GM12892 (cell line): ENCODE results near the gene ATCAY.
"Not testable (repeated sequence)": the region's sequence is repeated elsewhere in the genome, so short reads cannot be mapped to it uniquely, and the experiment has no call there.

Experiments
- POLR2A ChIP-seq: IDR thresholded peaks from 2 replicates; pipeline ENCODE4 v1.6.1; 2011; ENCODE audit warnings: low read depth, low read length, control low read depth
- POLR2AphosphoS5 ChIP-seq: IDR thresholded peaks from 2 replicates; pipeline ENCODE4 v1.6.1; 2011; ENCODE audit warnings: low read depth, low read length, control low read depth
- TAF1 ChIP-seq: IDR thresholded peaks from 2 replicates; pipeline ENCODE4 v1.6.1; 2011; ENCODE audit warnings: low read depth, mild to moderate bottlenecking, control low read depth, low read length, borderline replicate concordance

DNA sequence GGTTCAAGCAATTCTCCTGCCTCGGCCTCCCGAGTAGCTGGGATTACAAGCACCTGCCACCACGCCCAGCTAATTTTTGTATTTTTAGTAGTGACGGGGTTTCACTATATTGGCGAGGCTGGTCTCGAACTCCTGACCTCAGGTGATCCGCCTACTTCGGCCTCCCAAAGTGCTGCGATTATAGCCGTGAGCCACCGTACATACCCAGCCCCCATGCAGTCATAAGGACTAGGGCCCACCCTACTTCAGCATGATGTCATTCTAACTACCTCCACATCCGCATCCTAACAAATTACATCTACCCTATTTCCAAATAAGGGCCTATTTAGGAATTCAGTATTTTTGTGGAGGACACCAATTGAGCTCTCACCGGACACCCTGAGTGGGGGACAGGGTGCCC is 74.8 kb downstream of the ATCAY start:
- not testable (repeated sequence) for TF ChIP-seq POLR2A, POLR2AphosphoS5, TAF1
